ENCODE data around the gene TACC2. TPM values are rescaled to one million over a fixed set of nuclear protein-coding genes. Genes with fewer than 3 reads are reported as not detected.

Gene TACC2
- total RNA-seq, 2 experiments from 2014 or later: not detected

DNA sequence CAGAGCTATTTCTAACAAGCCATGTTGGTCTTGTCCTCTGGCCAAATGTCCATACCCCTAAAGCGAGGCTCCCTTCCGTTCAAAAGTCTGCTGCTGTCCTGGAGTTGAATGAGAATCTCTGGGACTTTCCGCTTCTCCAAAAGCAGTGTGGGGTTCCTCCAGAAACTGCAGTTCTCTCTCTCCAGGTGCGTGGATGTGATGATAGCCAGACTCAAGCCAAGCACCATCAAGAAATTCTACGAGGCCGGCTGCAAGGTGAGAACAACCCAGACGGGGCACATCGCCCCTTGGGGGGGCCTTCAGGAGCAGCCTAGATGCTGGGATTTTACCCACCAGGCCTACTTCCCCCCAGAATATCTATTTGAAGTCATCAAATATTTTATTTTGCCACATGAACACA, 308.6 kb downstream of the TACC2 start:
- Mint-ChIP-seq H3K27me3 (peaks cover 2% of the 10 kb centered on the region), H3K4me3 (no peak overlapping the region), H3K36me3 (ENCODE audit: low read depth) (no peaks in the 10 kb centered on the region), H3K27ac (no peak overlapping the region), H3K9me3 (no peaks in the 10 kb centered on the region), H3K4me1 (ENCODE audit: low read depth) (peaks cover 6% of the 10 kb centered on the region)
- ChIA-PET POLR2A (no interaction called here), CTCF (interaction anchor here (1.1 to 4.1 kb wide), 5 partner anchors 18 to 270 kb away, joined by 3 to 96 read pairs (median 10); no protein-coding TSS in a partner anchor)
- no peak for DNase-seq
- ATAC-seq: no peak
- TF ChIP-seq CTCF (IDR thresholded peaks at IDR 0.05): no peak
- intact Hi-C loops (cut with micrococcal nuclease): loop anchor here (5.0 kb wide), 1 partner anchor 405 kb away; no protein-coding TSS in a partner anchor

- ATAC-seq (no peak), DNase-seq (no peak)
- no peaks in the 10 kb centered on the region for H3K36me3 Mint-ChIP-seq (ENCODE audit: low read depth)
- no peak overlapping the region for H3K27ac Mint-ChIP-seq
- no peak overlapping the region for H3K4me3 Mint-ChIP-seq
- ChIA-PET POLR2A (no interaction called here), CTCF (interaction anchor here (0.8 to 4.1 kb wide), 17 partner anchors 10 to 408 kb away, joined by 4 to 96 read pairs (median 9); partner anchors contain the start of gene PLEKHA1)
- intact Hi-C loops (cut with micrococcal nuclease): loop anchor here (2.0 to 5.0 kb wide), 3 partner anchors 137 to 404 kb away; no protein-coding TSS in a partner anchor
- no peak for TF ChIP-seq CTCF (IDR thresholded peaks at IDR 0.05)
- H3K9me3 Mint-ChIP-seq: no peaks in the 10 kb centered on the region
- H3K27me3 Mint-ChIP-seq: peaks cover 2% of the 10 kb centered on the region
- peaks cover 6% of the 10 kb centered on the region for H3K4me1 Mint-ChIP-seq (ENCODE audit: low read depth)
Measured at GRCh38 chr10:122298206-122298597, 309.2 kb downstream of the TACC2 start.

DNA sequence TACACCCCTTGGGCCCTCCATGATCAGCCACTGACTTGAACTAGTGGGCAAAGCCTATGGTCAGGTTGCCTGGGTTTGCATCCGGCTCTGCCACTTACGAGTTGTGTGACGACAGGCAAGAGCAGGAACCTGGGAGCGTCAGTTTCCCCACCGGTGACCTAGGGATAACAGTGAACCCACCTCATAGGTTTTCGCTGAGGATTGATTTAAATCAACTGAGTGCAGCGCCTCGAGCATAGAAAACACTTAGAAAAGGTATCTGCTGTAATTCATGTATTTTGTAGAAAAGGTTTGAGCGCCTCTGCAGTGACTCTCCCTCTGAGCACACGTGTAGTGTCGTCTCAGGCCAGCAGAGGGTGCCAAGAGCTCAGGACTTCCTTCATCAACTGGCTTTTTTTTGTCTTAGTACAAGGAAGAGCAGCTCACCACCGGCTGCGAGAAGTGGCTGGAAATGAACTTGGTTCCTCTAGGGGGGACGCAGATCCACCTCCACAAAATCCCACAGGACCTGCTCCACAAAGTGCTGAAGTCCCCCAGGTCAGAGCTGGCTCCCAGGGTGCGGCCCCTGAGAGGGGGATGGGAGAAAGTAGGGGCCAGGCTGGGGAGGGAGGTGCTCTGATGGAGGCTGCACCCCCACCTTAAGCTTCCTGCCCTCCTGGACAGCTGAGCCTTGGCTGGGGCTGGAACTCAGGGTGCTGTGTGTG, 309.8 kb downstream of the TACC2 start:
- POLR2A ChIA-PET: interaction anchor here (1.2 kb wide), 1 partner anchor 10 kb away, joined by 3 read pairs; no protein-coding TSS in a partner anchor
- Mint-ChIP-seq H3K9me3 (no peaks in the 10 kb centered on the region), H3K36me3 (ENCODE audit: low read depth) (no peaks in the 10 kb centered on the region), H3K27ac (no peak overlapping the region), H3K4me1 (ENCODE audit: low read depth) (peaks cover 6% of the 10 kb centered on the region), H3K27me3 (peaks cover 2% of the 10 kb centered on the region), H3K4me3 (no peak overlapping the region)
- DNase-seq (peak; percentile 81), ATAC-seq (peak; percentile 96)
- intact Hi-C loops (cut with micrococcal nuclease): loop anchor here (2.0 to 5.0 kb wide), 3 partner anchors 136 to 404 kb away; no protein-coding TSS in a partner anchor
- TF ChIP-seq CTCF (IDR thresholded peaks at IDR 0.05): peak; percentile 94
- CTCF ChIA-PET: interaction anchor here (0.6 to 4.1 kb wide), 30 partner anchors 10 to 408 kb away, joined by 3 to 96 read pairs (median 4); partner anchors contain the start of gene PLEKHA1

GRCh38 chr10:122299423-122300075, 310.6 kb downstream of the TACC2 start:
- H3K4me3 Mint-ChIP-seq: no peak overlapping the region
- H3K4me1 Mint-ChIP-seq (ENCODE audit: low read depth): peaks cover 6% of the 10 kb centered on the region
- no peaks in the 10 kb centered on the region for H3K36me3 Mint-ChIP-seq (ENCODE audit: low read depth)
- no peak for TF ChIP-seq CTCF (IDR thresholded peaks at IDR 0.05)
- CTCF ChIA-PET: interaction anchor here (0.6 to 4.1 kb wide), 29 partner anchors 9 to 407 kb away, joined by 3 to 96 read pairs (median 4); partner anchors contain the start of gene PLEKHA1
- POLR2A ChIA-PET: interaction anchor here (1.2 kb wide), 1 partner anchor 10 kb away, joined by 3 read pairs; no protein-coding TSS in a partner anchor
- intact Hi-C loops (cut with micrococcal nuclease): loop anchor here (2.0 to 5.0 kb wide), 3 partner anchors 135 to 403 kb away; no protein-coding TSS in a partner anchor
- peaks cover 2% of the 10 kb centered on the region for H3K27me3 Mint-ChIP-seq
- ATAC-seq (no peak), DNase-seq (no peak)
- H3K27ac Mint-ChIP-seq: no peak overlapping the region
- H3K9me3 Mint-ChIP-seq: no peaks in the 10 kb centered on the region

Data from activated CD8-positive, alpha-beta T cell treated with anti-CD3 and anti-CD28 coated beads for 36 hours (primary cell).